Neutrophil (primary cell): ENCODE data around the gene KRT34.
"Not testable (repeated sequence)": the region's sequence is repeated elsewhere in the genome, so short reads cannot be mapped to it uniquely, and the experiment has no call there.

ENCODE experiments used
- H3K27ac ChIP-seq: fragments of 200-600 bp; sonication (generic); 2 replicates; pipeline ENCODE4 v1.5.1; 2016; ENCODE audit warnings: mild to moderate bottlenecking, moderate library complexity
- H3K27me3 ChIP-seq: fragments of 200-600 bp; sonication (generic); 2 replicates; pipeline ENCODE4 v1.6.0; 2016; ENCODE audit warnings: mild to moderate bottlenecking
- H3K36me3 ChIP-seq: fragments of 200-600 bp; sonication (generic); 2 replicates; pipeline ENCODE4 v1.5.1; 2017
- H3K4me1 ChIP-seq, 2 experiments: fragments of 200-600 bp in 1 of 2; sonication (generic) in 1 of 2; 1 replicate in 1 of 2; 2 replicates in 1 of 2; pipeline versions ENCODE4 v1.5.1 to v1.6.1; 2013 to 2016; ENCODE audit warnings: low read depth in 1 of 2, low read length in 1 of 2, mild to moderate bottlenecking in 1 of 2, moderate library complexity in 1 of 2; ENCODE audit not compliant: control insufficient read depth in 1 of 2, insufficient read depth in 1 of 2
- H3K4me3 ChIP-seq, 2 experiments: fragments of 200-600 bp in 1 of 2; sonication (generic) in 1 of 2; 1 replicate in 1 of 2; 2 replicates in 1 of 2; pipeline ENCODE4 v1.5.1; 2013 to 2016; ENCODE audit warnings: low read depth in 1 of 2, low read length in 1 of 2, mild to moderate bottlenecking in 1 of 2, moderate library complexity in 1 of 2
- H3K9me3 ChIP-seq: fragments of 200-600 bp; sonication (generic); 2 replicates; pipeline ENCODE4 v1.5.1; 2016
- TF ChIP-seq, protein P1 (sequence below): fragments of 200-600 bp; sonication (generic); IDR thresholded peaks from 2 replicates; pipeline ENCODE4 v1.5.1; 2016; ENCODE audit warnings: antibody characterized with exemption

Gene KRT34

DNA sequence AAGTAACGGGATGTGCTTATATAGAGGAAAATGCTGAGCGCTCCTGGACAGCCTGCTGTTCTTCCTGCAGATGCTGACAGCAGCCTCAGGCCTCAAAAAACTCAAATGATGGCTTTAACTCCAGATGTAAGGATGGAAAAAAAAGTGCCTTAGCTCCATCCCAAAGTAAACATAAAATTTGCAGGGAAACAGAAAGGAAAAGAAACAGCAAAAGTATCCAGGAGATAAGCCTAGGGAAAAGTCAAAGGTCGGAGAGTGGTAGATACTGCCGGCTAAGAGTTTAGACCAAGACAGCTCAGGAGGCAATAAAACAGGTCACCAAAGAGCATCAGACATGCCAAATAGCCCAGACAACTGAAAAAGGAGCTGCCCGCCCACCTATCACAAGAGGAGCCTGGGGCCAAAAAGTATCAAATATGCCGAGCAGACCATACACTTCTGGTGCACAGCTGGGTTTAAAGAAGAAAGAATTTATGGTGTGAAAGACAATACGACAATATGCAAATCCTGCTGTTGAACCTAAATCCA is 8.4 kb upstream of the KRT34 start:
- no peaks in the 10 kb centered on the region for H3K36me3 ChIP-seq
- TF ChIP-seq, protein P1, sequence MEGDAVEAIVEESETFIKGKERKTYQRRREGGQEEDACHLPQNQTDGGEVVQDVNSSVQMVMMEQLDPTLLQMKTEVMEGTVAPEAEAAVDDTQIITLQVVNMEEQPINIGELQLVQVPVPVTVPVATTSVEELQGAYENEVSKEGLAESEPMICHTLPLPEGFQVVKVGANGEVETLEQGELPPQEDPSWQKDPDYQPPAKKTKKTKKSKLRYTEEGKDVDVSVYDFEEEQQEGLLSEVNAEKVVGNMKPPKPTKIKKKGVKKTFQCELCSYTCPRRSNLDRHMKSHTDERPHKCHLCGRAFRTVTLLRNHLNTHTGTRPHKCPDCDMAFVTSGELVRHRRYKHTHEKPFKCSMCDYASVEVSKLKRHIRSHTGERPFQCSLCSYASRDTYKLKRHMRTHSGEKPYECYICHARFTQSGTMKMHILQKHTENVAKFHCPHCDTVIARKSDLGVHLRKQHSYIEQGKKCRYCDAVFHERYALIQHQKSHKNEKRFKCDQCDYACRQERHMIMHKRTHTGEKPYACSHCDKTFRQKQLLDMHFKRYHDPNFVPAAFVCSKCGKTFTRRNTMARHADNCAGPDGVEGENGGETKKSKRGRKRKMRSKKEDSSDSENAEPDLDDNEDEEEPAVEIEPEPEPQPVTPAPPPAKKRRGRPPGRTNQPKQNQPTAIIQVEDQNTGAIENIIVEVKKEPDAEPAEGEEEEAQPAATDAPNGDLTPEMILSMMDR = no peak

DNA sequence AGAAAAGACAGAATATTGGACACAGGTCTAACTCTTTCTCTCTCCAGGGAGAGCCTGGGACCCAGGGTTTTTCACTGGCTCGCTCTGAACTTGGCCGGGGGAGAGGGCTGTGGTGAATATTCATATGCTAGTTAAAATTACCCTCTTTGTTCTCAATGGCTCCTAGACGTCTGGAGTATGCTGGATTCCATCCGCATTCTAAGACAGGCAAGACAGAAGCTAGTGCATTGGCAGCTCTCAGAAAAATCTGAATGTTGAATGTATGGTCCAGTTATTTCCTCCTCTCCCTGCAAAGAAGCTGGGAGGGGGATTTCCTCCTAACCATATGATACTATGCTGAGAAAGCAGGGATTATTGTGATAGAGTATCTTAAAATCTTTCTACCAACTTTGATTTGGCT is 5.6 kb upstream of the KRT34 start:
- H3K9me3 ChIP-seq = no peaks in the 10 kb centered on the region
- no peaks in the 10 kb centered on the region for H3K36me3 ChIP-seq
- TF ChIP-seq, protein P1 = no peak
- peaks cover 46% of the 10 kb centered on the region for H3K27me3 ChIP-seq
- H3K4me3 ChIP-seq = no peak overlapping the region
- no peaks in the 10 kb centered on the region for H3K4me1 ChIP-seq
- H3K27ac ChIP-seq = no peak overlapping the region

More for the DNA sequence above, 8.4 kb upstream of the KRT34 start:
- H3K9me3 ChIP-seq = no peaks in the 10 kb centered on the region
- H3K27ac ChIP-seq = no peak overlapping the region
- H3K4me3 ChIP-seq = no peak overlapping the region
- peaks cover 57% of the 10 kb centered on the region for H3K27me3 ChIP-seq
- no peaks in the 10 kb centered on the region for H3K4me1 ChIP-seq

DNA sequence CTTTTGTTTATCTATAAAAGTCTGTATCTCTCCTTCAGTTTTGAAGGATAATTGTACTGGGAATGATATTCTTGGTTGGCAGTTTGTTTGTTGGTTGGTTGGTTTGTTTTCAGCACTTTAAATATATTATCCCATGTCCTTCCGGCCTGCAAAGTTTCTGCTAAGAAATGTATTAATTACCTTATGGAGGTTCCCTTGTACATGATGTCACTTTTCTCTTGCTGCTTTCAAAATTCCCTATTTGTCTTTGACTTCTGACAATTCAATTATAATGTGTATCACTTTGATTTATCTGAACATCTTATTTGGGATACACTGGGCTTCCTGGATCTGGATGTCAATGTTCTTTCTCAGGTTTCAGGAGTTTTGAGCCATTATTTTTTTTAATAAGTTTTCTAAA is 4.1 kb upstream of the KRT34 start:
- H3K27ac ChIP-seq = no peak overlapping the region
- no peaks in the 10 kb centered on the region for H3K36me3 ChIP-seq
- no peaks in the 10 kb centered on the region for H3K9me3 ChIP-seq
- no peak overlapping the region for H3K4me3 ChIP-seq
- no peaks in the 10 kb centered on the region for H3K4me1 ChIP-seq
- TF ChIP-seq, protein P1 = no peak
- H3K27me3 ChIP-seq = peaks cover 49% of the 10 kb centered on the region

DNA sequence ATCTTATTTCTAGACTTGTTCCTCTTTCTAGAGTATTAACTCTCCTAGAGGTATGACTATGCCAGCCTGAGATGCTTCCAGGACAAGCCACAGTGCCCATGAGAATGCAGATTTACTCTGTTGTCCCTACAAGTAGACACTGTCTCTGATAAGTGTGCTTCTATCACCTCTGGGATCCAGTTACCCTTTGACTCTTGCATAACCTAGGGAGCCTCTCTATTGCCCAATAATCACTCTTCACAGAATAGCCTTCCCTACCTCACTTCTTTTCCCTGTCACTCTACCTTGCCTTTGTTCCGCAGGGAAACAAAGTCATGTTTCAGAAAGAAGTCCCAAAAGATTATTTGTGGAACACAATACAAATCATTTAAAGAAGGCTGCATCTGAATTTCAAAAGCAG is 1.6 kb upstream of the KRT34 start:
- H3K27ac ChIP-seq = no peak overlapping the region
- TF ChIP-seq, protein P1 = no peak
- H3K36me3 ChIP-seq = no peaks in the 10 kb centered on the region
- no peak overlapping the region for H3K4me3 ChIP-seq
- H3K9me3 ChIP-seq = no peaks in the 10 kb centered on the region
- H3K4me1 ChIP-seq = no peaks in the 10 kb centered on the region
- peaks cover 46% of the 10 kb centered on the region for H3K27me3 ChIP-seq

DNA sequence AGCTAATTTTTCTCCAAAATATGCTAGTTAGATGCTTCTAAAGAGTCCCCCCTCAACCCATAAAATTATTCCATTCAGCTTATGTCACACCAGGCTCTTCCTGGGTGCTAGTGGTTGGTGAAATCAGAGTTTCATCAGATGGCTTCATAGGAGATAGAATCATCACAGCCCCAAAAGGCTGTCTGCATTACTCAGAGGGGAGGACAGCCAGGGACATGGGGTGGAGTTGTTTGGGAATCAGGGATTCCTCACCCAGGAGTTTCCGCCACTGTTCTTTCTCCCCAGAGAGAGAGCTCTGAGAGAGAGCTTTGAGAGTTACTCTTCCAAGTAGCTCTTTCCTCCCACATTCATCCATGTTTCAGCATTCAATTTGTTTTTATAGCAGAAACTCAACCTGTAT is 288 bp upstream of the KRT34 start:
- Histone ChIP-seq H3K4me1 (no peaks in the 10 kb centered on the region), H3K27ac (no peak overlapping the region), H3K9me3 (no peaks in the 10 kb centered on the region), H3K36me3 (no peaks in the 10 kb centered on the region), H3K27me3 (peaks cover 43% of the 10 kb centered on the region), H3K4me3 (no peak overlapping the region)
- TF ChIP-seq, protein P1 = no peak

DNA sequence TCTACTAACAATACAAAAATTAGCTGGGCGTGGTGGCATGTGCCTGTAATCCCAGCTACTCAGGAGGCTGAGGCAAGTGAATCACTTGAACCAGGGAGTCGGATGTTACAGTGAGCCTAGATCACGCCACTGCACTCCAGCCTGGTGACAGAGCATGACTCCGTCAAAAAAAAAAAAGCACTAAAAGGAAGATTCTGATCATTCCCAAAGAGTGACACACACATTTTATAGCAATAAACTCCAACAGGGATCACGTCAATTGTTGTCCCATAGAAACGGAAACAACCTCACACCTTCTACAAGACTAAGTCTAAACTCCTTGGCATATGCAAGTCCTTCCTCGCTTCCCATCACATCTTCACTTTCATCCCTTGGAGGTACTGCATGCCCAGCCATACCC is 2.0 kb downstream of the KRT34 start:
- not testable (repeated sequence) for H3K36me3 ChIP-seq, H3K27ac ChIP-seq, H3K4me3 ChIP-seq, H3K9me3 ChIP-seq, H3K4me1 ChIP-seq
- H3K27me3 ChIP-seq = peaks cover 53% of the 10 kb centered on the region
